Stimulated activated CD8-positive, alpha-beta memory T cell treated with anti-CD3 and anti-CD28 coated beads, Interleukin-2, amount 100 ng/mL, for 1 hour (primary cell): ENCODE results near the gene DENR.
"Not testable (repeated sequence)": the region's sequence is repeated elsewhere in the genome, so short reads cannot be mapped to it uniquely, and the experiment has no call there.

Experiments used
- DNase-seq, 2 donors: peaks; one replicate each; pipeline ENCODE4 v3.0.0-alpha.2; 2020; ENCODE audit warnings: low read depth in 2 of 2

The DENR gene, protein sequence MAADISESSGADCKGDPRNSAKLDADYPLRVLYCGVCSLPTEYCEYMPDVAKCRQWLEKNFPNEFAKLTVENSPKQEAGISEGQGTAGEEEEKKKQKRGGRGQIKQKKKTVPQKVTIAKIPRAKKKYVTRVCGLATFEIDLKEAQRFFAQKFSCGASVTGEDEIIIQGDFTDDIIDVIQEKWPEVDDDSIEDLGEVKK

DNA sequence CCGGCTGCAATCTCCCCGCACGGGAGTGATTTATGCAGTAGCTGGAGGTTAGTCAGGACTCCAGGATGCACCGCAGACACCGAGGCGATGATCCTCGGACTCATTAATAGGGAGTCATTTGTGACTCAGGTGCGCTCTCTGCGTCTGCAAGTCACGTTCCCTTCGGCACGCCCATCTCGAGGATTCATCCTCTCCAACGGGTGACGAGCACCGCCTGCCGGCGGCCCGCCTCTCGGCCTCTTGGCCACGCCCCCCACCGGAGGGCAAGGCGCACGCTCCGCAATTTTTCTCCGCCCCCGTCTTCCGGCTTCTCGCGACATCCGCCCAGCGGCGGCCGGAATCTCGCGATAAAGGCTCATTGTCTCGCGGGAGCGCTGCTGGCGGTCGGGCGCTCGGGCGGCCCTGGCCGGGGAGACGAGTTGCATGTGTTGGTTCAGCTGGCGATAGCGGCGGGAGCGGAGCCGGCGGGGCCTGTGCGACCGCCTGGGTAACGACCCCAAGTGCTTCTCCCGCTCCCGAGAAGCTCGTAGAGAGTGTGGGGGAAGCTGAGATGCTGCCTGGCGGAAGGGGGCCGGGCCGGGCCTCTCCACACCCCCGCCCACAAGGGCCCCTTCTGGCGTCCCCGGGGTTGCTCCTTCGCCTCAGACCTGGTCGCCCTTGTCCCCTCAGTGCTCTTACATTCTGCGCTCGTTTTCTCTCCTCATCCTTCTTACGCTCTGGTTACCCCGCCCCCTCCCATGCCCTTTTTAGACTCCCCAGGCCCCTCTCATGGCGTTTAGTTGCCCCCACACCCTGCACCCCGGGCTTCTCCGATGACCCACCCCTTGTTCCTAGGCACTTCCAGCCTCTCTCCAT, at the start of gene DENR:
Gene DENR (plus strand): TSS at position 361 of the 855 bp plus-strand sequence. CDS start 878 bp downstream, outside the sequence.
- peak; percentile 99 for DNase-seq

DNA sequence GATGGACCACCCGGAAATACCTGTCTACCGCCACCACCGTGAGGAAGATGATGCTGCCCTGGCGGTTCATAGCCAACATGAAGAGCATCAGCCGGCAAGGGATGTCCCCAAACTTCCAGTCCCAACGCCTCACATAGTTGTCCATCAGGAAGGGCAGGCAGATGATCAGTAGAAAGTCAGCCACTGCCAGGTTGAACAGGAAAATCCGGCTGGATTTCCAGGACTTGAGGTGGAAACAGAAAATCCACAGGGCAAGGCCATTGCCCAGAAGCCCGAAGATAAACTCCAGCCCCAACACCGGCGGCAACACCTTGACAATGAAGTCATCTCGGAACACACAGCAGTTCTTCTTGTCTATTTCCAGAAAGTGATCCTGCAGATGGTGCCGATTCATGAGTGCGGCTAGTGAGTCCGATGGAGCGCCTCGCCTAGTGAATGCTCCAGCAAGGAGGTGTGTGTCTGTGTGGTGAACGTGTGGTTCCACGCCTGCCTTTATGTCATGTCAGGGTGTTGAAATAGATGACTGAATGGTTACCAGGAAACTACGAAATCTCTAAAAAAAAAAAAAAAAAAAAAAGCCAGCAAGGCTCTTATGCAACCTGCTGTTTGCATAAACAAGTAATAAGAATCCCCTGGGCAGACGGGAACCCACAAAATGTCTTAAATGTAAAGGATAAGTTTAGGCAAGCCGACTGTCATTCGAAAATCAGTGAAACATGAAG, 49.6 kb upstream of the DENR start, which contains the start of gene HCAR2:
Gene HCAR2 (minus strand): TSS at position 468 of the 722 bp plus-strand sequence. CDS start 74 bp downstream, at position 394.
- DNase-seq: not testable (repeated sequence)

DNA sequence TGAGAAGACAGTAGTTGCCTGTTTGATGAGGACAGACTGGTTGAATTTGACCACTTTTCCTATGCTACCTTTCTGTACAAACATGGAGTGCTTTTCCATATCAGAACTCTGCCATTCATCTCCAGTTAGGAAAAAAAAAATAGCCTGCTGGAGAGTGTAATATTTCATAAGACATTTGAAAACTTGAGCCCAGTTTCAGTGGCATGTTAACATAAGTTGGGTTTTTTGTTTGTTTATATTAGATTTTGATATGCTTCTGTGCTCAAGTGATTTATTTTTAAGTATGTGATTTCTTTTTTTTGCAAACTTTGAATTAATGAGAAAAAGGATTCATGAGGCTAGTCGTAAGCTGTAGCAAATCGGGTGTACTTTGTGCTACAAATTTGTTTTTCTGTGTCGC, 48.8 kb upstream of the DENR start:
- DNase-seq: not testable (repeated sequence)

DNA sequence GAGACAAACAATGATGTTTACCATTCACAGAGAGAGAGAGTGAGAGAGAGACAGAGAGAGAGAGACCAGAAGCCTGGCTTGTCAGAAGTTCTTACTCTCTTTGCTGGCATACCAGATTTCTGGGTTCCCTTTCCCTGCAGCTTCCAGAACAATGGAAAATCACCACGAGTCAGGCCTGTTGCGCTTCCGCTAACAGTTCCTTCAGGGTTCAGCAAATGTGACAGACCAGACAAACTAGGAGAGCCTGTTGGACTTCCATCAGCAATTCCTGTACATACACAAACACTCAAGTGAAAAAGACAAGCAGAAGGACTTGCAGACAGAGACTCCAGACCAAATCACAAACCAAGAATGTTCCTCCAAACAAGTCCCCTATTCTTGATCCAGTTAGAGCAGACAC, 43.3 kb upstream of the DENR start:
- DNase-seq: not testable (repeated sequence)

DNA sequence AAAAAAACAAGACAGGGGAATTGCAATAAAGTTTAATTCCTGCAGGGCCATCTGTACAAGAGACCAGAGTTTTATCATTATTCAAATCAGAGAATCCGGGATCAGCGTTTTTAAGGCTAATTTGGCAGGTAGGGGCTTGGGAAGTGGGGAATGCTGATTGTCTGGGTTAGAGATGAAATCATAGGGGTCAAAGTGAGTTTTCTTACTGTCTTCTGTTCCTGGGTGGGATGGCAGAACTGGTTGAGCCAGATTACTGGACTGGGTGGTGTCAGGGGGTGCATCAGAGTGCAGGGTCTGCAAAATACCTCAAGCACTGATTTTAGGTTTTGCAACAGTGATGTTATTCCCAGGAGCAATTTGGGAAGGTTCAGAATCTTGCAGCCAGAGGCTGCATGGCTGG, 42.3 kb upstream of the DENR start:
- not testable (repeated sequence) for DNase-seq

DNA sequence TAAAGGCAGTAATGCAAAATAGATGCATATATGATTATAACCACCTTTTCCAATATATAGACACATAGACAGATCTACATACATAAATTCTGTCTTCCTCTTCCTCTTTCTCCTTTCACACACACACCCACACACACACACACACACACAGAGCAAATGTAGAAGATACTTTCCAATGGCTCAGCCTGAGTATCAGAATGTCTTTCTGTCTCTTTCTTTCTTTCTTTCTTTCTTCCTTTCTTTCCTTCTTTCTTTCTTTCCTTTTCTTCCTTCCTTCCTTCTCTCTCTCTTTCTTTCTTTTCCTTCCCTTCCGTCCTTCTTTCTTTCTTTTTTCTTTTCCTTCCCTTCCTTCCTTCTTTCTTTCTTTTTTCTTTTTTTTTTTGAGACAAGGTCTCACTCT, 41.4 kb upstream of the DENR start:
- not testable (repeated sequence) for DNase-seq

DNA sequence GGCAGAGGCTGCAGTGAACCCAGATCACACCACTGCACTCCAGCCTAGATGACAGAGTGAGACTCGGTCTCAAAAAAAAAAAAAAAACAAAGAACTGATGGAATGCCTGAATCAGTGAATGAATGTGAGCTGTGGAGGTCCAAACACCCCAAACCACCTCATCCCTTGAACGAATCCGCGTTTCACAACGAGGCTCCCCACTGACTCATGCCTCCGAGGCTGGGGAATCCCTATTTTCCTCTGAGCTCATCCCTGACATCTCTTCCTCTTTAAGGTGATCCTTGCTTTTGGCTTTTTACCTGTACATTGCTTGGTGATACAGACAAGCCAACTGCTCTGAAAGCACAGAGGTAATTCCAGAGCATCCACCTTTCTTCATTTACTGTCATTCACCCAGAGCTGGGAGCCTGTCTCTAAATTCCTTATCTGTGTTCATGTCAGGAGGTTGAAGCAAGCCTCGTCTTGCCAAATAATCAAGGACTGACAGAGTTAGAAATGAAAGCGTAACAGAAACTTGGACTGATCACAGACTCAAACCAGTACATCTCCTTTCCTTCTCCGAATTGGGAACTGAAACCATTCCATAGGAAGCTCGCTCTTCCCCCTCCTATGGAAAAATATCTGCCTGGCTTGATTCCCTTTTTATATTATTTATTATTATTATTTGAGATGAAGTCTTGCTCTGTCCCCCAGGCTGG, 39.0 kb upstream of the DENR start:
- DNase-seq: not testable (repeated sequence)

DNA sequence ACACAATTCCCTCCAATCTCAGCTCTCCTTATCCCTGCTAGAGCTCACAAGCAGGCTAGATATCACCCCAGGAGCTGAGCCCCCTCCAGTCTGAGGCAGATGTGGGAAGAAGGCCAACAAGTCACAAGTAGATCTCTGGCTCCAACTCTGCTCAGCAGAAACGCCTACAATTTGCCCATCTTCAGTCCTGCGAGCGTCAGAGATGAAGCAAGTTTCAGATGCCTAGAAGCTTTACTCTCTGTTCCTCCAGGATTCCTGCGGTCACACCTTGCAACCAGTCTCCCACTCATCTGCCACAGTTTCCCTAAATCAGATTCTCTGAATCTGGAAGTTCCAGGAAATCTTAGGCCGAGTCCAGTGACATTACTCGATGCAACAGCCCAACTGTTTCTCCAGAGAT, 37.4 kb upstream of the DENR start:
- DNase-seq: not testable (repeated sequence)

DNA sequence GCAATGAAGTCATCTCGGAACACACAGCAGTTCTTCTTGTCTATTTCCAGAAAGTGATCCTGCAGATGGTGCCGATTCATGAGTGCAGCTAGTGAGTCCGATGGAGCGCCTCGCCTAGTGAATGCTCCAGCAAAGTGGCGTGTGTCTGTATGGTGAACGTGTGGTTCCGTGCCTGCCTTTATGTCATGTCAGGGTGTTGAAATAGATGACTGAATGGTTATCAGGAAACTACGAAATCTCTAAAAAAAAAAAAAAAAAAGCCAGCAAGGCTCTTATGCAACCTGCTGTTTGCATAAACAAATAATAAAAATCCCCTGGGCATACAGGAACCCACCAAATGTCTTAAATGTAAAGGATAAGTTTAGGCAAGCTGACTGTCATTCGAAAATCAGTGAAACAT, 36.0 kb upstream of the DENR start, which contains the start of gene HCAR3:
Gene HCAR3 (minus strand): TSS at position 154 of the 400 bp plus-strand sequence. CDS start 74 bp downstream, at position 80.
- DNase-seq: not testable (repeated sequence)

DNA sequence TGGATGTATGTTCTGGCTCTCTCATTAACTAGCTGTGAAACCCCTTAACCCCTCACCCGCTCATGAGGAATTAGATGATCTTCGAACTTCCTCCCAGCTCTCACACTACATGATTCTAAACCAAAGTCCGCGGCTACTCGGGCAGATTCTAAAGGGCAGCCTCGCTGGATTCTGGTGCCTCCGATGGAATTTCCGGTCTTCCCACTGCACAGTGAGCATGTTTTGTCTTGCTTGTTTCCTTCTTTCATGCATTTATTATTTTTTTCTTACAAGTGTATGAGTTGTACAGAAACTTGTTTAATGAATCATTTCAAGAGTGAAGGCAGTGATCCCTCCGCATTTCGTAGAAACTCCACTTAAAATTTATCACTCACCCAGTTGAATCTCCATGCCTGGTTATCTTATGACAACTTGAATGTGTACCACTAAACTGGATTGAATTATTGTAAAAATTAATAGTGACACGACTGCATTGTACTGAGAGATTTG, 31.5 kb upstream of the DENR start:
- no peak for DNase-seq

DNA sequence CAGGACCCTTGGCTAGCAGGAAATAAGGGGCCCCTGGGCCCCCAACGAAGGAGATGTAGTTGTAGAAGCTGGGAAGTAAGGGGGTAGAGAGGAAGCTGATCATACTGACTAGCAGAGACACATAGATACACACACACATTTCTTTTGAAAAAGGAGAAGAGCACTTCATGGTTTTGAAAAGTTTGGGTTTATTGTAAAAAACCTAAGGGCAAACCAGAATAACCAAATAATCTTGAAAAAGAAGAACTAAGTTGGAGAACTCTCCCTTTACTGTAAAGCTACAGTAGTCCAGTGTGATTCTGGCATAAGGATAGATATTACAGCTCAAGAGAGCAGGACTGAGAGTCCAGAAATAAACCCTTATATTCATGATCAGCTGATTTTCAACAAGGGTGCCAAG, 30.2 kb upstream of the DENR start:
- no peak for DNase-seq

DNA sequence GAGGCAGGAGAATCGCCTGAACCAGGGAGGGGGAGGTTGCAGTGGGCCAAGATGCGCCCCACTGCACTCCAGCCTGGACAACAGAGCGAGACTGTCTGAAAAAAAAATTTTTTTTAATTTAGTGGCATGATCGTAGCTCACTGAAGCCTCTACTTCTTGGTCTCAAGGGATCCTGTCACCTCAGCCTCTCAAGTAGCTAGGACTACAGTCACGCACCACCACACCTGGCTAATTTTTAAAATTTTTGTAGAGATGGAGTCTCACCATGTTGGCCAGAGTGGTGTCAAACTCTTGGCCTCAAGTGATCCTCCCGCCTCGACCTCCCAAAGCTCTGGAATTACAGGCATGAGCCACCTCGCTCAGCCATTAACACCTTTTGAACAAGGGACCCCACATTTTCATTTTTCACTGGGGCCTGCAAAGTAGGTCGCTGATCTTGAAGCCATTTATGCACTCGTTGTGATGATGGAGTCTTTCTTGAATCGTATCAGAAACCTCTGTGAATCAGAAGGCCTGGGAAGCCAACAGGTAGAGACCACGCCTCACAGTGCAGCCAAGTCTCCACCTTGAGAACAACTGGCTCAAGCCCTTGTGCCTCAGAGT, 27.9 kb upstream of the DENR start:
- no peak for DNase-seq

DNA sequence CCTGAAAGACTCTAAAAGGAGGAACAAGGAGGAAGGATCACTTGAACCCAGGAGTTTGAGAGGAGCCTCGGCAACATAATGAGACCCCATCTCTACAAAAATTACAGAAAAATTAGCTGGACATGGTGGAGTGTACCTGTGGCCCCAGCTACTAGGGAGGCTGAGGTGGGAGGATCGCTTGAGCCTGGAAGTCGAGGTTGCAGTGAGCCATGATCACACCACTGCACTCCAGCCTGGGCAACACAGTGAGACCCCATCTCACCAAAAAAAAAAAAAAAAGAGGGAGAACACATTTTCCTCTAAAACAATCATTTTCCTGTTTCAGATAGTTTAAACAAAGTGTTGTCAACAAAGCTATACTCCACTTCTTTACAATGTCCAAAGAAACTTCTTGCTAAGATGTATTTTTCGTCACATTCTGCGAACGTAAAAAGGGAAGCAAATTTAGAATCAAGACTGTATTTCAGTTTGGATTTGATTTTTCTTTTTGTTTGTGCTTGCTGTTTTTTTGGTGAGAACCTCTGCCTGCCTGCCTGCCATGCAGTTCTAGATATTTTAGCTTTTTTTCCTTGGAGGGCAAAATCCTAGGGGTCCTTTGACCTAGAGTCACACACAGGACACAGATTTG, 27.1 kb upstream of the DENR start:
- DNase-seq: no peak

DNA sequence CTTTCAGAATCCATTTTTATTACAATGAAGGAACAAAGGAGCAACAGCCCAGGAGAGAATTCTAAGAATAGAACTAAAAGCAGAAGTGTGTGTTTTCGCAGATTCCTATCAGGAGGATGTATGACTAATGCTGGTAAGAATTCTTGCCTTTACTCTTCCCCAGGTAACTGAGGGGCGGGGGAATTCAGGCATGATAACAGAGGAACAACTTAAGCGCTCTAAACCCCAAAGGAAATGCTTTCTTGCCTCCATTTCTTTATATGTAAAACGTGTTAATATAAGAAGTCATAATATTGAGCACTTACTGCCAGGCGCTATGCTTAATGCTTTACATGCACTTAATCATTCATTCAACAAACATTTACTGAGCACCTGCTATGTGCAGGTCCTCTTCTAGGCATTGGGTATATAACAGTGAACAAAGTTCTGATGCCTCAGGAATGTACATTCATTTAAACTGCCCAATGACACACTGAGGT, 26.5 kb upstream of the DENR start:
- DNase-seq: no peak

DNA sequence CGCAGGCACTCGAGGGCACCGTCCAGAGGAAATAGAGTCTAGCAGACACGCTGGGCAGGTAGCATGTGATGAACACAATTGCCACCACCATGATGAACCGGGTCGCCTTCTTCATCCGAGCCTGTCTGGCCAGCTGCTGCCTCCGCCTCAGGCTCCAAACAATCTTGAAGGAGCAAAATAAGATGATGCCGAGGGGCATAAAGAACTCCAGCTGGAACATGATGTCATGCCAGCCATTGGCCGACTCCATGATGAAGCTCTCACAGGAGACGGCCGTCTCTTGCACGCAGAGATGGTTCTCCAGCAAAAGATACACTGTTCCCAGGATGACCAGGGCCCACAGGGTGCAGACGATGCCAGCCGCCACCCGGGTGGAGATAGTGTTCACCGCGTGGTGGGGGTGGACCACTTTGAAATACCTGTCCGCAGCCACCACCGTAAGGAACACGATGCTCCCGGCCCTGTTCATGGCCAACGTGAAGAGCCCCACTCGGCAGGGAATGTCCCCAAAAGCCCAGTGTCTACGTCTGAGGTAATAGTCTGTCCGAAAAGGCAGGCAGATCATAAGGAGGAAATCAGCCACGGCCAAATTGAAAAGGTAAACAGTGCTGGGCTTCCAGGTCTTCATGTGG, 22.9 kb upstream of the DENR start:
- no peak for DNase-seq

DNA sequence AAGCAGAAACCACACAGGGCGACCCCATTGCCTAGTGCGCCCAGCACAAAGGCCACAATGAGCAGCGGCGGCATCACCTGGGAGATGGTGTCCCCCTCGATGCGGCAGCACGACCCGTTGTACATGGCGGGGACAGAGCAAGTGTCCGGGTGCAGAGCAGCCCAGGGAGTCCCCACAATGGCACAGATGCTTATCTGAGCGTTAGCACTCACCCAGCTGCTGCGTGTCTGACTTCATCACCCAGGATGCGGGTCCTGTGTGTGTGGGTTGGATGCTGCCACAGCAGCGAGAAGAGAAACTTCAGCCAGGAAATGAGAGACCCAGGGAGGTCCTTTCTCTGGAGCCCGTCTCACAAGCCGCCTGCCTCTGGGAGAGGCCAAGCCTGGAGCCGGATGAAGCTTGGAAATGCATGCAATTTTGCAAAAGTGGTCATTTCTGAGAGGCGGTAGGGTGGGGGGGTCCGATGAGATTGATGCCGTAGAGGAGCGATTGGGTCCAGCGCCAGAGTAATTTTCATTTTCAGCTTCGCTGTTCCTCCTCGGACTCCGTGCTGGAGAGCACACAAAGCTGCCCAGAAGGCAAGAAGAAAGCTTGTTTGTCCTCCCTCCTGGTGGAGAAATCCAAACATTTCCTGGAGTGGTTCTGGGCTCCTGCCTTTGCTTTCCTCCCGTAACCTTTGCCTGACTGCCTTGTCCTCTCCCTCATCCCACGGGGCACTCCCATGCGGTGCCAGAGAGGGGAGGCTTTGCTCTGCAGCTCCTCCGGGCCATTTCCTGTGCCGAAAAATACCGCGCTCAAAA, 22.2 kb upstream of the DENR start, which contains the start of gene HCAR1:
Gene HCAR1 (minus strand): TSS at position 630 of the 800 bp plus-strand sequence. CDS start 505 bp downstream, at position 125.
- no peak for DNase-seq

DNA sequence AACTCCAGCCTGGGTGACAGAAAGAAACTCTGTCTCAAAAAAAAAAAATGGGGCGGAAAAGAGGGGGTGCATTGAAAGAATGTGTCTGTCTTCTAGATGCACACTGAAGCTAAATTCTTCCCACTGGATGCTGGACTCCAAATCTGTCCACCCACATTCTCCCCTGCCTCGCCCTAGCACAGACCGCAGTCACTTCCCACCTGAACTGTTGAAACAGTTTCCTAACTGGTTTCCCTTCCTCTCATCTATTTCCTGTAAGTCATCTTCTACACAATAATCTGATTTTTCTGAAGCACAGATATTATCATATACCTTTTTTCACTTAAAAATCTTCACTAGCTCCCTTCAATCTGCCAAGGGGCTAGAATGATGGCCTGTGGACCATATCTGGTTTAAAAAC, 20.5 kb upstream of the DENR start:
- DNase-seq: no peak

DNA sequence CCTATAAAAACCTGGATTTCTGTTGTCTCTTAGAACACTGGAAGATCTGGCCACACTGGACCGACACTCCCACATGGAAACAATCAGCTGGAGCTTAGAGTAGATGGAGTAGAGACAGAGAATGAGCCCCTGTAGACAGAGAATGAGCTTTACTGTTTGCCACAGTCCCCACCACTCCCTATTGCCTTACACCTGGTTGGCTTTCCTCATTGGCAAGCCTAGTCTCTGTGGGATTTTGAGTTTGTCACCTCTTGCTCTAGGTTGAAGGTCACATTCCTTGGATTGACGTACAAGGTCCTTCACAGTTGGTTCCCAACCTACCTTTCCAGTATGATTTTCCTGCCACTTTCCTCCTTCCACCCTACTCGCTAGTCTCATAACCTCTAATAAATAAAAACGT, 20.0 kb upstream of the DENR start:
- no peak for DNase-seq

DNA sequence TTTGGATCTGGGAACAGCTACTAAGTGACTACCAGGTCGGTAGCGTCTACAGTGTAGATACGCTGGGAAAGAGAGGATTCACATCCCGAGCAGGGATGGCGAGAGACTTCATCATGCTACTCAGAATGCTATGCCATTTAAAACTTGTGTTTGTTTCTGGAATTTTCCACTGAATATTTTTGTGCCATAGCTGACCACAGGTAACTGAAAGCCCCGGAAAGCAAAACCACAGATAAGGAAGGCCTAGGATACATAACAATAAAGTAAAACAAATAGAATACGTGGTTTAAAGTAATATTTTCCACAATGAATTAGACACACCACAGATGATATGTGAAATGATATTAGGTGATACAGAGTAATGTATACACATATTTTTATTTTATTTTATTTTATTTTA, 14.1 kb upstream of the DENR start:
- no peak for DNase-seq
